Hematopoietic multipotent progenitor cell treated with erythropoietin and hydrocortisone succinate and interleukin-3 and kit ligand, for 15 days (in vitro differentiated cells): Measurements from ENCODE around the gene ELL2.
"Not testable (repeated sequence)": the region's sequence is repeated elsewhere in the genome, so short reads cannot be mapped to it uniquely, and the experiment has no call there.

ENCODE experiments used
- DNase-seq: peaks from one replicate; pipeline ENCODE4 v3.0.0-alpha.2; 2015; ENCODE audit warnings: low spot score

ELL2 gene

GRCh38 chr5:95837492-95837891 lies 124.2 kb downstream of the ELL2 start:
- DNase-seq: no peak

- not testable (repeated sequence) for DNase-seq
Measured at GRCh38 chr5:95836971-95837370, 124.7 kb downstream of the ELL2 start.

DNA sequence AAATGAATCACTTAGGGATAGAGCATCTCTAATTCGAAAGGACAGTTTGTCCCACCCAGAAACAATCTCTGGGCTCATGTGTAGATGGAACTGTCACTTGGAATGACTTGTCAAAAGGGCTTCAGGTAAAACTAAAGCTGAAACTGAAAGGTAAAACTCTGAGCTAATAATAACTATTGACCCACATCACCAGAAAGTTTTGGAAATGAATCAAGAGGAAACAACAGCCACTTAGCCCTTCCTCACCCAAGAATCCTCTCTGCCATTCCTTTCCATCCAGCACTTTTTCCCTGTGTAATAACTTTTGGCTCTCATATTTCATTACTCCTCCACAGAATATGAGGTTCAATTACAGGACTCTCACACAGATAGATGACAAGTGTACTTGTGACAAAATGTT lies 125.1 kb downstream of the ELL2 start:
- DNase-seq: no peak

GRCh38 chr5:95835682-95836385 lies 125.8 kb downstream of the ELL2 start:
- DNase-seq: no peak
